ENCODE results near the gene KRT10. TPM values are rescaled to one million over a fixed set of nuclear protein-coding genes. Genes with fewer than 3 reads are reported as not detected.

KRT10 gene
- polyA plus RNA-seq, 3 donors, result 41.9 to 48.9 (median 45.9) TPM

Other genes with a start within 250 kb of the KRT10 start
- 100 to 1,000 TPM; 226 to 262 (median 254) TPM for gene SMARCE1, start 174.8 kb downstream of the KRT10 start, polyA plus RNA-seq (ENCODE audit: insufficient read length in 3 of 3)
- under 1 TPM in 2 of 3 donors, not detected in 1; 0.17 to 0.21 TPM for gene KRT222, start 157.4 kb downstream of the KRT10 start, polyA plus RNA-seq (ENCODE audit: insufficient read length in 3 of 3)
- gene KRT24, start 118.9 kb downstream of the KRT10 start, polyA plus RNA-seq (ENCODE audit: insufficient read length in 3 of 3), result under 1 TPM in 1 of 3 donors, not detected in 2; 0.09 TPM
- not detected for gene KRT25, start 67.3 kb downstream of the KRT10 start, polyA plus RNA-seq (ENCODE audit: insufficient read length in 3 of 3)
- gene KRT26, start 50.4 kb downstream of the KRT10 start, polyA plus RNA-seq (ENCODE audit: insufficient read length in 3 of 3), result not detected
- under 1 TPM in 1 of 3 donors, not detected in 2; 0.30 TPM for gene KRT27, start 40.1 kb downstream of the KRT10 start, polyA plus RNA-seq (ENCODE audit: insufficient read length in 3 of 3)
- gene KRT28, start 22.7 kb downstream of the KRT10 start, polyA plus RNA-seq (ENCODE audit: insufficient read length in 3 of 3), result not detected
- under 1 TPM in 2 of 3 donors, not detected in 1; 0.19 to 0.36 TPM for gene KRT12, start 44.6 kb upstream of the KRT10 start, polyA plus RNA-seq (ENCODE audit: insufficient read length in 3 of 3)
- under 1 TPM; 0.17 to 0.80 (median 0.36) TPM for gene KRT20, start 62.6 kb upstream of the KRT10 start, polyA plus RNA-seq (ENCODE audit: insufficient read length in 3 of 3)
- under 1 TPM; 0.71 to 1.00 (median 0.91) TPM for gene KRT23, start 115.0 kb upstream of the KRT10 start, polyA plus RNA-seq (ENCODE audit: insufficient read length in 3 of 3)
- gene KRT39, start 144.3 kb upstream of the KRT10 start, polyA plus RNA-seq (ENCODE audit: insufficient read length in 3 of 3), result not detected
- under 1 TPM in 1 of 3 donors, not detected in 2; 0.12 TPM for gene KRT40, start 161.7 kb upstream of the KRT10 start, polyA plus RNA-seq (ENCODE audit: insufficient read length in 3 of 3)
- not detected for gene KRTAP3-3, start 171.6 kb upstream of the KRT10 start, polyA plus RNA-seq (ENCODE audit: insufficient read length in 3 of 3)
- gene KRTAP3-2, start 177.3 kb upstream of the KRT10 start, polyA plus RNA-seq (ENCODE audit: insufficient read length in 3 of 3), result not detected
- not detected for gene KRTAP3-1, start 186.5 kb upstream of the KRT10 start, polyA plus RNA-seq (ENCODE audit: insufficient read length in 3 of 3)
- not detected for gene KRTAP1-5, start 204.6 kb upstream of the KRT10 start, polyA plus RNA-seq (ENCODE audit: insufficient read length in 3 of 3)
- not detected for gene KRTAP1-4, start 207.6 kb upstream of the KRT10 start, polyA plus RNA-seq (ENCODE audit: insufficient read length in 3 of 3)
- not detected for gene KRTAP1-3, start 212.3 kb upstream of the KRT10 start, polyA plus RNA-seq (ENCODE audit: insufficient read length in 3 of 3)
- gene KRTAP1-1, start 218.8 kb upstream of the KRT10 start, polyA plus RNA-seq (ENCODE audit: insufficient read length in 3 of 3), result not detected
- gene KRTAP2-1, start 224.7 kb upstream of the KRT10 start, polyA plus RNA-seq (ENCODE audit: insufficient read length in 3 of 3), result not detected
- not detected for gene KRTAP2-2, start 232.6 kb upstream of the KRT10 start, polyA plus RNA-seq (ENCODE audit: insufficient read length in 3 of 3)
- gene KRTAP2-3, start 237.5 kb upstream of the KRT10 start, polyA plus RNA-seq (ENCODE audit: insufficient read length in 3 of 3), result not detected
- gene KRTAP2-4, start 243.3 kb upstream of the KRT10 start, polyA plus RNA-seq (ENCODE audit: insufficient read length in 3 of 3), result not detected

Measured in renal pelvis (tissue), 3 donors.